SH-SY5Y (cell line): ENCODE data around the gene ZER1.

Experiments used
- GATA2 ChIP-seq: IDR thresholded peaks from 2 replicates; pipeline ENCODE4 v1.6.1; 2011; ENCODE audit warnings: mild to moderate bottlenecking, low read depth, low read length
- GATA3 ChIP-seq: IDR thresholded peaks from 2 replicates; pipeline ENCODE4 v1.6.1; 2011; ENCODE audit warnings: low read depth, mild to moderate bottlenecking, low read length, moderate library complexity

DNA sequence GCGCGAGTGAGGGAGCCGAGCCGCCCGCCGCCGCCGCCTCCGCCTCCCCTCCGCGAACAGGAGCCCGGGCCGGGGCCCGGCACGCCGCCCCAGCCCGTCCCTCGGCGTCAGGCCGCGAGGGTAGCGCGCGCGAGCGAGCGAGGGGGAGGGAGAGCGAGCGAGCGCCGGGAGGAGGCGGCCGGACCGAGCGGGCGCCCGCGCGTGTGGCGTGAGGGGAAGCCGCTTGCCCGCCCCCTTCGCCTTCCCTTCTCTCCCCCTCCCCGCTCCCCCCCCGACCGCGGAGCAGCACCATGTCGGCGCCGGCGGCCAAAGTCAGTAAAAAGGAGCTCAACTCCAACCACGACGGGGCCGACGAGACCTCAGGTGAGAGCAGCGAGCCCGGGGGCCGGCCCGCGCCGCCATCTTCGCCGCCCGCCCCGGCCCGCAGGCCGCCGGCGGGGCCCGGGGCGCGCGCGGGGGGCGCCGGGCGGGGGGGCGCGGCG, 82.4 kb downstream of the ZER1 start:
- TF ChIP-seq GATA3 = no peak
- no peak for TF ChIP-seq GATA2
